ENCODE results near the gene PDCD11.

DNA sequence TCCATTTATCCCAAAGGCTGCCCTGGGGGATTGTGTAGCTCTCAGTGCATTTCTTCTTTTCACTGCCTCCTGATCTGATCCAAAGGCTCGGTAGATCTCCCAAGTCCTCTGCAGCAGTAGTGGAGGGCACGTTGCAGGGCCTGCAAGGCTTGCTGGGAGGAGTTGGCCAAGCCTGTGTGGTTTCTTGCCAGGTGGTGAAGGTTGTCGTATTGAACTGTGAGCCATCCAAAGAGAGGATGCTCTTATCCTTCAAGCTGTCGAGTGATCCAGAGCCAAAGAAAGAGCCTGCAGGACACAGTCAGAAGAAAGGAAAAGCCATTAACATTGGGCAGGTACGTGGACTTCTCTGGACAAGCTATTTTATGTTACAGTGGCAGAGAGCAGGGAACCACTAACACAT, 21.2 kb downstream of the PDCD11 start:
- TF ChIP-seq, protein P1, sequence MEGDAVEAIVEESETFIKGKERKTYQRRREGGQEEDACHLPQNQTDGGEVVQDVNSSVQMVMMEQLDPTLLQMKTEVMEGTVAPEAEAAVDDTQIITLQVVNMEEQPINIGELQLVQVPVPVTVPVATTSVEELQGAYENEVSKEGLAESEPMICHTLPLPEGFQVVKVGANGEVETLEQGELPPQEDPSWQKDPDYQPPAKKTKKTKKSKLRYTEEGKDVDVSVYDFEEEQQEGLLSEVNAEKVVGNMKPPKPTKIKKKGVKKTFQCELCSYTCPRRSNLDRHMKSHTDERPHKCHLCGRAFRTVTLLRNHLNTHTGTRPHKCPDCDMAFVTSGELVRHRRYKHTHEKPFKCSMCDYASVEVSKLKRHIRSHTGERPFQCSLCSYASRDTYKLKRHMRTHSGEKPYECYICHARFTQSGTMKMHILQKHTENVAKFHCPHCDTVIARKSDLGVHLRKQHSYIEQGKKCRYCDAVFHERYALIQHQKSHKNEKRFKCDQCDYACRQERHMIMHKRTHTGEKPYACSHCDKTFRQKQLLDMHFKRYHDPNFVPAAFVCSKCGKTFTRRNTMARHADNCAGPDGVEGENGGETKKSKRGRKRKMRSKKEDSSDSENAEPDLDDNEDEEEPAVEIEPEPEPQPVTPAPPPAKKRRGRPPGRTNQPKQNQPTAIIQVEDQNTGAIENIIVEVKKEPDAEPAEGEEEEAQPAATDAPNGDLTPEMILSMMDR (IDR thresholded peaks at IDR 0.05) = no peak
- TF ChIP-seq POLR2A (IDR thresholded peaks at IDR 0.05) = no peak

Data from Peyer's patch (tissue), 4 donors.